ENCODE results near the gene SH3RF1.

The SH3RF1 gene

GRCh38 chr4:169060391-169061091 is 210.2 kb downstream of the SH3RF1 start:
- DNase-seq, result no peak

GRCh38 chr4:169059306-169060211 is 211.2 kb downstream of the SH3RF1 start:
- DNase-seq, result no peak

DNA sequence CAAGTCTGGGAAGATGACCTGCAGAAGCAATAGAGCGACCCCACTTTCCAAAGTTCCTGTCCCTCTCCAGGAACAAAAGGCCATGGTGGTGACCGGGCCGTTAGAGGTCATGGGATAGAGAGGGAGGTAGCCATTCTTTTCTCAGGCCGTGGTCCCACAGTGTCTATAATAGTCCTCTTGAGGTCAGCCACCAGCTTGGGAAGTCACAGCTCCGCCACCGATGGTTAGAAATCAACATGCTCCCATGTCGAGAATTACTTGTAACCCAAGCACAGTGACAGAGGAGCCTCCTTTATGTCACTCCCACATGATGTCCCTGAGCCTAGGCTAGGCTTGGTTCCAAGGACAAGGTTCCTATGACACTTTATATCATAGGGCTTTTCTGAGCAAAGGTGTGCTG is 212.4 kb downstream of the SH3RF1 start:
- DNase-seq, result no peak

DNA sequence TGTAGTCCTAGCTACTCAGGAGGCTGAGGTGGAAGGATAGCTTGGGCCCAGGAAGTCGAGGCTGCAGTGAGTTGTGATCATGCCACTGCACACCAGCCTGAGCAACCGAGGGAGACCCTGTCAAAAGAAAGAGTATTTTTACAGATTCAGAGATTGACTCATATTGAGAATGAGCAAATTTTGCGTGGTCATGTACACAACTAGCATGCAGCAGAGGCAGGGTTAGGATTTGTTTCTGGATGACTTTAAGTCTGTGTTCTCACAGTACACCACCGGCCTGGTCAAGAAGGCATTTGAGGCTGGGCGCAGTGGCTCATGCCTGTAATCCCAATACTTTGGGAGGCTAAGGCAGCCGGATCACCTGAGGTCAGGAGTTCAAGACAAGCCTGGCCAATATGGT is 215.9 kb downstream of the SH3RF1 start:
- no peak for DNase-seq

DNA sequence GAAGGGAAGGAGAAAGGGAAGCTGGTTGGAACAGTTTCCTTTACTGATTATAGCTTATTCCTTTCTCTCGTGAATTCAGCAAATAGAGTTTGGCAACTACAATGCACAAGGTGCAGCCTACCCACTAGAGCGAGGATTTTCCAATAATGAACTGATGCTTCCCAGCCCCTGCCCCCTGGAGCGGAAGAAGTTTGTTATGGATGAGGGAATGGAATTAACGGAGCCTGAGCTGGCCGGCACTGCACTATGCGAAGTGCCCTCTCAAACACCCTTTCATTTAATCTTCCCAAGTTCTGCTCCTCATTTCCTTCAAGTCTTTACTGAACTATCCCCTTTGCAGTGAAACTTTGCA is 218.2 kb downstream of the SH3RF1 start:
- no peak for DNase-seq

DNA sequence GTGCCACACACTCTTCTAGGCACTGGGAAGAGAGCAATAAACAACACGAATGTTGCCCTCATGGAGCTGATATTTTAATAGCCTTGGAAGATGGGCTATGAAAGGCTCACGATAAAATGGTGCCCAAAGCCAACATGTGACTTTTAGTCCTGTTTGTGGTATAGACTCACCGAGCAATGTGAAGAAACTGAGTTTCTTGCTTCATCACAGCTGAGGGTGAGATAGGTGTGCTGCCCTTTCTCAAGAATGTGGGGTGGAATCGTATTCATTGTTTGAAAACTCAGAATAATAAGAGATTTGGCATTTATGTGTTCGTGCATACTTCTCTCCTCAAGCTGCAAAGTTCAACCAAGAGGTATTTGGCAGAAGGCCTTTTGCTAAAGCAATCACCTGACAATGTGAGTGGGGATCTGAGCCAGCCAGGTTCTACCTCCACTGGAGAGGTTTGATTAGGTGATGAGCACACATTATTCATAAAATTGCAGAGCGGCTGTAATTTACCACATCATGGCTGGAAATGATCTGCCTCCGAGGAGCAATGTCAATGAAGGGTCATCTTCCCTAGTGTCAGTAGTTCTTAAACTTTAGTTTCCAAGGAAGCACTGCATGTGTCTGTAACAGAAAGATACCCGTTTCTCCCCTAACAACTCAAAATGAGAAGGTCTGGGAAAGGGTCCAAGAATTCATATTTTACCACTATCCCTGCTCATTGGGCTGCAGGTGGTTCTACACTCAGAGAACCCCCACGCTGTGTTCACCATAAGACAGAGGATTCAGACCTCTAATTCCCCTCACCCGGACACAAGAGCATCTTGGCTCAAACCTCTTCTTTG is 218.8 kb downstream of the SH3RF1 start:
- no peak for DNase-seq

- DNase-seq, result no peak
These were observed 219.6 kb downstream of the SH3RF1 start for GRCh38 chr4:169050881-169051760.

GRCh38 chr4:169050284-169050683 is 220.5 kb downstream of the SH3RF1 start:
- no peak for DNase-seq

- DNase-seq, result no peak
These were observed 221.8 kb downstream of the SH3RF1 start for GRCh38 chr4:169048868-169049414.

DNA sequence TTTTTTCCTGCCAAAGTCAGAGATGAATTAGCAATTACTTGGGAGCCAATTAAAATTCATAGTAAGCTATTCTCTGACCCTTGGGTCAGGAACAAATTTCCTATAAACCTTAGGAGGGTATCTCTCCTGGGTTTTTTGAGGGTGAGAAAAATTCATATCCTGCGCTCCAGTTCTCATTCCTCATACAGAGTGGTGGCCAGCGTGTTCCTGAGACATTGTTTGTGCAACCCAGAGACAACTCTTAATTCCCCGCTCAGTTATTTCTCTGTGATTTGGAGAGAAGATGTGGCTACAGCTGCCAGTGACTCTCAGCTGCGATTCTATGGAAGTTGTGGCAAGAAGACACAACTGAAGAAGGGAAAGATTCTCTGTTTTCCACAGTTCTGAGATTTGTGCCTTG is 222.8 kb downstream of the SH3RF1 start:
- DNase-seq, result no peak

- peak in 1 of 3 experiments; percentile 10 for DNase-seq
These were observed 224.7 kb downstream of the SH3RF1 start for GRCh38 chr4:169045862-169046584.

DNA sequence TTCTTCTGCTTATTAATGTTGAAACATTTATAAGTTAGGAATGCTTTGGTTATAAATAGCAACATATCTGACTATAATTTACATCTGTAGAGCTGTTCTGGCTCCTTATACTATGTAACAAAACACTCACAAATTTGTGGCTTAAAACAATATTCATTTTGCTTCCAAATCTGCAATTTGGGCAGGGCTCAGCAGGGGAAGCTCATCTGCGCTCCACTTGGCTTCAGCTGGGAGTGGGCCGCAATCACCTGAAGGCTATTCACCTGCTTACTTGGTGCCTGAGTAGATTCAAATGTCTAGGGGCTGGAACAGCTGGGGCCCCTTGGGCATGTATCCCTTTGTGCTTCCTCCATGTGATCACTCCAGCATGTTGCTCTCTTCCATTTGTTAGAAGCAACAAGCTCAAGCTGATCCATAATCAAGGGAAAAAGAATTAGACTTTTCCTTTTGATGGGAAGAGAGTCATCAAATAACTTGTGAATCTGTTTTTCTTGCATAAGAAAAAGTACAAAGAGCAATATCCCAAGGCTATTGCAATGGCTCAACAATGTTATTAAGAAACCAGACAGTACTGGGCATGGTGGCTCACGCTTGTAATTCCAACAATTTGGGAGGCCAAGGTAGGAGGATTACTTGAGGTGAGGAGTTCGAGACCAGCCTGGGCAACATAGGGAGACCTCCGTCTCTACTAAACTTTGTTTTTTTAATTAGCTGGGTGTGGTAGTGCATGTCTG is 225.9 kb downstream of the SH3RF1 start:
- DNase-seq, result no peak

All from NCI-H1417 (cell line).